Measurements from ENCODE around the gene METRN.

GRCh38 chr16:714079-714478 is 839 bp upstream of the METRN start:
- no peak for TF ChIP-seq CTCF (IDR thresholded peaks at IDR 0.05)
- no peak for TF ChIP-seq MAX (IDR thresholded peaks at IDR 0.05; ENCODE audit: low read depth)
- TF ChIP-seq POLR2AphosphoS5 (IDR thresholded peaks at IDR 0.05; ENCODE audit: low read depth, low read length) = no peak
- TF ChIP-seq TCF12 (IDR thresholded peaks at IDR 0.05) = no peak
- TF ChIP-seq TAF1 (IDR thresholded peaks at IDR 0.05; ENCODE audit: borderline replicate concordance, low read depth, low read length) = no peak
- no peak for TF ChIP-seq CHD2 (IDR thresholded peaks at IDR 0.05; ENCODE audit: low read length, partially characterized antibody)
- TF ChIP-seq RXRA (IDR thresholded peaks at IDR 0.05; ENCODE audit: borderline replicate concordance, low read depth) = no peak
- no peak for TF ChIP-seq EP300 (IDR thresholded peaks at IDR 0.05; ENCODE audit: borderline replicate concordance in 1 of 2, low read depth in 1 of 2, low read length in 1 of 2)
- TF ChIP-seq, protein P1, sequence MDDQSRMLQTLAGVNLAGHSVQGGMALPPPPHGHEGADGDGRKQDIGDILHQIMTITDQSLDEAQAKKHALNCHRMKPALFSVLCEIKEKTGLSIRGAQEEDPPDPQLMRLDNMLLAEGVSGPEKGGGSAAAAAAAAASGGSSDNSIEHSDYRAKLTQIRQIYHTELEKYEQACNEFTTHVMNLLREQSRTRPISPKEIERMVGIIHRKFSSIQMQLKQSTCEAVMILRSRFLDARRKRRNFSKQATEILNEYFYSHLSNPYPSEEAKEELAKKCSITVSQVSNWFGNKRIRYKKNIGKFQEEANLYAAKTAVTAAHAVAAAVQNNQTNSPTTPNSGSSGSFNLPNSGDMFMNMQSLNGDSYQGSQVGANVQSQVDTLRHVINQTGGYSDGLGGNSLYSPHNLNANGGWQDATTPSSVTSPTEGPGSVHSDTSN (IDR thresholded peaks at IDR 0.05) = no peak
- TF ChIP-seq SIN3A (IDR thresholded peaks at IDR 0.05; ENCODE audit: borderline replicate concordance, low read depth, low read length) = no peak
- TF ChIP-seq EZH2phosphoT487 (IDR thresholded peaks at IDR 0.05; ENCODE audit: borderline replicate concordance, low read depth) = no peak
- TF ChIP-seq REST (IDR thresholded peaks at IDR 0.05; ENCODE audit: low read depth, low read length) = no peak
- no peak for TF ChIP-seq RFX5 (IDR thresholded peaks at IDR 0.05; ENCODE audit: low read length)
